ENCODE results near the gene HGD. TPM values are rescaled to one million over a fixed set of nuclear protein-coding genes. Genes with fewer than 3 reads are reported as not detected.

HGD gene
- total RNA-seq, 4 donors from 2014 or later: not detected

DNA sequence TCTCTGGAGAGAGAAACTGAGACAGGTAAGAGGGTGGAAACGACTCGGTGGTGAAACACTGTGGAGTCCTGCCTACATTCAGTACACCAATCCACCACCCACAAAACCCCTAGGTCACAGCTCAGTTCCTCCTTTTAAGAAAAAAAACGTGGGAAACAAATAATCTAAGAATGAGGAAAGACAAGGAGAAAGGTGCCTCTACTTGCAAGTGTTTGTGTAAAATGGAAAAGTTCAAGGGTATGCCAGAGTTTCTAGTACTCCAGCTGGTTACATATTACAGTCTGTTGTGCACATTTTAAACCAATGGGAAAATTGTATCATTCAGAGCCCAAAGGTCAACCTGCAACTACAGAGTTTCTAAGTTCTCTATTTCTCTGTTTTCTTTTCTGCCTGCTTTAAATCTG, 32.2 kb downstream of the HGD start:
- H3K4me3 ChIP-seq: no peak overlapping the region
- no peaks in the 10 kb centered on the region for H3K36me3 ChIP-seq
- no peak overlapping the region for H3K27ac ChIP-seq
- WGBS, 2 donors (ENCODE audit: low coverage in 1 of 2): 58 to 88% methylated on average over 3 of the region's 3 CpGs
- ATAC-seq: no peak
- H3K4me1 ChIP-seq: peaks cover 0 to 17% (median 0%) of the 10 kb centered on the region in 3 donors
- no peaks in the 10 kb centered on the region for H3K9me3 ChIP-seq
- H3K27me3 ChIP-seq: no peaks in the 10 kb centered on the region
- TF ChIP-seq POLR2AphosphoS5 (IDR thresholded peaks at IDR 0.05) (no peak), POLR2A (IDR thresholded peaks at IDR 0.05) (no peak)

DNA sequence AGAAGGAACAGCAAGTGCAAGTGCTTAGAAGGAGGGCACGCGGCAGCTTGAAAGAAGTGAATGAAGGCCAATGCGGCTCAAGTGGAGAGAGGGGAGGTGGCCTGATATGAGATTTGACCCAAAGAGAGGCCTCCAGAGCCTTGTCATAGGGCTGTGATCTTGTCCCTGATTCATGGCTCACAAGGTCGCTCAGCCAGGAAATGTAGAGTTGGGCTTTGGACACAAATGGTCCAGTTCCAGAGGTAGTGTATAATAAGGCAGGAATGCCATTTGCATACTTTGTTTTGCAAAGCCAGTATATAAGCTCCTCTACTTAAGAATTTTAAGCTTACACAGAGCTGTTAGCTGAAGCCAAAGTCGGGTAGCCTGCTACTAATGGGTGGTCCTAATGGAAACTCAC, 33.7 kb downstream of the HGD start:
- Histone ChIP-seq H3K4me3 (no peak overlapping the region), H3K27ac (no peak overlapping the region), H3K4me1 (peaks cover 0 to 17% (median 0%) of the 10 kb centered on the region in 3 donors), H3K36me3 (no peaks in the 10 kb centered on the region), H3K9me3 (no peaks in the 10 kb centered on the region), H3K27me3 (no peaks in the 10 kb centered on the region)
- no peak for ATAC-seq
- 75 to 93% methylated on average over 3 to 5 of the region's 5 CpGs for WGBS, 2 donors (ENCODE audit: low coverage in 1 of 2)
- no peak for TF ChIP-seq EP300 (IDR thresholded peaks at IDR 0.05)
- TF ChIP-seq POLR2A (IDR thresholded peaks at IDR 0.05): no peak
- no peak for TF ChIP-seq POLR2AphosphoS5 (IDR thresholded peaks at IDR 0.05)
- TF ChIP-seq, protein P1, sequence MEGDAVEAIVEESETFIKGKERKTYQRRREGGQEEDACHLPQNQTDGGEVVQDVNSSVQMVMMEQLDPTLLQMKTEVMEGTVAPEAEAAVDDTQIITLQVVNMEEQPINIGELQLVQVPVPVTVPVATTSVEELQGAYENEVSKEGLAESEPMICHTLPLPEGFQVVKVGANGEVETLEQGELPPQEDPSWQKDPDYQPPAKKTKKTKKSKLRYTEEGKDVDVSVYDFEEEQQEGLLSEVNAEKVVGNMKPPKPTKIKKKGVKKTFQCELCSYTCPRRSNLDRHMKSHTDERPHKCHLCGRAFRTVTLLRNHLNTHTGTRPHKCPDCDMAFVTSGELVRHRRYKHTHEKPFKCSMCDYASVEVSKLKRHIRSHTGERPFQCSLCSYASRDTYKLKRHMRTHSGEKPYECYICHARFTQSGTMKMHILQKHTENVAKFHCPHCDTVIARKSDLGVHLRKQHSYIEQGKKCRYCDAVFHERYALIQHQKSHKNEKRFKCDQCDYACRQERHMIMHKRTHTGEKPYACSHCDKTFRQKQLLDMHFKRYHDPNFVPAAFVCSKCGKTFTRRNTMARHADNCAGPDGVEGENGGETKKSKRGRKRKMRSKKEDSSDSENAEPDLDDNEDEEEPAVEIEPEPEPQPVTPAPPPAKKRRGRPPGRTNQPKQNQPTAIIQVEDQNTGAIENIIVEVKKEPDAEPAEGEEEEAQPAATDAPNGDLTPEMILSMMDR (IDR thresholded peaks at IDR 0.05): no peak

DNA sequence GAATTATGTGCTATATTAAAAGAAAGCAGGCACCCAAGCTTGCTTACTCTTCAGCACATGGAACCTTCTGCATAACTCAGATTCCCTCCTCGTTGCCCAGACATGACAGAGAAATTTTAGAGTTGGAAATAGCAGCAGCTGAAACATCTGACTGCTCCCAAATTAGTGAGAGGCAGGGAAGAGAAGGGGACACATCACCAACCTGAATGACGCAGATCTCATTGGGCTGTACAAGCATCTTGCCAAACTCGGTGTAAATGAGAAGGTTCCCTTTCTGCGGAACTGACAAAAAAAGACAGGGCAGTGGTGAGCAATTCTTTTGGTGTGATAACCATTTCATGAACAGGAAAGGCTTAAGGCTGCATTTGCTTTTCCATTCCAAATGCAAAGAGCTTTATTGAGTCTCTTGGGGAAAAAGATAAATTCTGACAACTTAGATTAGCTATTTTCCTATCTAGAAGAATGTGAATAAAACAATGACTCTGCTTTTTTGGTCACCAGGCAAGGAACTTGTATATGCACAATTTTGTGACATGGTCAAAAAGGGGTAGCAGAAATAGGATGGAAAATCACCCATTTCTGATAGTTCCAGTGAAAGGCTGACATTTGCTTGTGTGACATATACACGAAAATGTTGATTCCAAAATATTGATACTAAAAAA, 35.1 kb downstream of the HGD start:
- Histone ChIP-seq H3K27ac (no peak overlapping the region), H3K36me3 (no peaks in the 10 kb centered on the region), H3K4me3 (no peak overlapping the region), H3K9me3 (no peaks in the 10 kb centered on the region), H3K27me3 (no peaks in the 10 kb centered on the region), H3K4me1 (peaks cover 0 to 8% (median 0%) of the 10 kb centered on the region in 3 donors)
- TF ChIP-seq, protein P1 (IDR thresholded peaks at IDR 0.05): no peak
- TF ChIP-seq POLR2AphosphoS5 (IDR thresholded peaks at IDR 0.05) (no peak), POLR2A (IDR thresholded peaks at IDR 0.05) (no peak), EP300 (IDR thresholded peaks at IDR 0.05) (no peak)
- no peak for ATAC-seq
- 27 to 50% methylated on average over 5 of the region's 5 CpGs for WGBS, 2 donors (ENCODE audit: low coverage in 1 of 2)

DNA sequence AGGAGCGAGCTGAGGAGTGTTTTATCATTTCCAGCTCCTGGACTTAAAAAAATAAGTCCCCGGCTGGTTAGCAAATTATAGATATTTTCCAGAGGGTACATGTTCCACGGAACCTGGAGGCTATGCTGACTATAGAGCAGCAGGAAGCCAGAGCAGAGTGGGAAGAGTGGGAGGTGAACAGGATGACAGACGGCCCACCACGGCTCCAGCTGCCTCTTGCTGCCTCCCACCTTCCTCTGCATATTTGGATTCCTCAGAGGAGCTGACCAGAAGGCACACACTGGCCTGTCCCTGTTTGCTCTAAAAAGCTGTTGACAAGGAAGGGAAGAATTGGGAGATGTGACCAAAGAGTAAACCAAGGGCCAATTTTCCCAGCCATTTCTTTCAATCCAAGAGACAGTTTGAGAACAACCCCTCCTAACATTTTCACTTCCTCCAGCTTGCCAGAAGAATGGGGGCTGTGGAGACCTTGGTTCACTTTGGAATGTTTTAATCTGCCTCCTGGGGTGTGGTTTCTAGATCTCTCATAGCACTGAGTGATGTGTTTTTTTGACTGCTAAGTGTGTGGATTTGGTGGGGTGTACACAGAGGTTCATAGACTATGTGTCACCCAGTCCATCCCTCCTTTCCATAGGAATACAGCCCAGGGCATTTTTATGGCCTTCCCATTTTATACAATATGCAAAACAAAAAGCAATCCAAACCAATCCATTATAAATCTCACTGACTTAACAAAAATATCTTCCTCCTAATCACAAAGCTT, 36.8 kb downstream of the HGD start:
- no peaks in the 10 kb centered on the region for H3K36me3 ChIP-seq
- TF ChIP-seq POLR2A (IDR thresholded peaks at IDR 0.05) (no peak), POLR2AphosphoS5 (IDR thresholded peaks at IDR 0.05) (no peak), EP300 (IDR thresholded peaks at IDR 0.05) (no peak)
- TF ChIP-seq, protein P1 (IDR thresholded peaks at IDR 0.05): no peak
- no peak overlapping the region for H3K4me3 ChIP-seq
- 8 to 37% methylated on average over 2 to 5 of the region's 5 CpGs for WGBS, 2 donors (ENCODE audit: low coverage in 1 of 2)
- H3K9me3 ChIP-seq: no peaks in the 10 kb centered on the region
- H3K27me3 ChIP-seq: no peaks in the 10 kb centered on the region
- ATAC-seq: no peak
- H3K27ac ChIP-seq: no peak overlapping the region
- peaks cover 0 to 8% (median 0%) of the 10 kb centered on the region in 3 donors for H3K4me1 ChIP-seq

DNA sequence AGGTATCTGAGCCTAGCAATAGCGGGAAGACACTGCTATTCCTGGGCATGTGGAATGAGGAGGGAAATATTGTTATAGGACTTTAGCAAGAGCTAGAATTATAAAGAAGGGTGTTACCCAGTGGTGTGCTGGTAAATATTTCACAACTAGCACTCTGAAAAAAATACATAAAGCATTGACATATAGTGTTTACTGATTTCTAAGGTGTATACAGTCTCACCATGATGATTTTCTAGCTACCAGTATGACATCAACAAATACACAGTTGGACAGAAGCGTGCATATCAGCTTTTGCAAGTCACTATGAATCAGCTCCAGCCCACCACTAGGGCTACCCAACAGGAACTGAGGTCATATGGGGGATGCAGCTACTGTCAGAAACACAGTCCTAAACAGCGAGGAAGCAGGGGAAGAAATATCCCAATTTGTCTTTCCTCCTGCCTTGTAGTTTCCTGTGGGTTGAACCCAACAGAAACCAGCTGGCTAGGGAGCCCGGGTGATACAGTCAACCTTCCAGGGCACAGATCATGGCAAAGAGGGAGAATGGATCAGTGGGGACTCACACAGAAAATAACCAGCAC, 39.6 kb downstream of the HGD start:
- Histone ChIP-seq H3K4me3 (no peak overlapping the region), H3K27ac (no peak overlapping the region), H3K4me1 (peaks cover 0 to 8% (median 0%) of the 10 kb centered on the region in 3 donors), H3K27me3 (no peaks in the 10 kb centered on the region), H3K36me3 (no peaks in the 10 kb centered on the region), H3K9me3 (no peaks in the 10 kb centered on the region)
- no peak for TF ChIP-seq POLR2A (IDR thresholded peaks at IDR 0.05)
- no peak for TF ChIP-seq EP300 (IDR thresholded peaks at IDR 0.05)
- TF ChIP-seq POLR2AphosphoS5 (IDR thresholded peaks at IDR 0.05): no peak
- TF ChIP-seq, protein P1 (IDR thresholded peaks at IDR 0.05): no peak
- 55 to 67% methylated on average over 4 of the region's 4 CpGs for WGBS, 2 donors (ENCODE audit: low coverage in 1 of 2)
- no peak for ATAC-seq
